CD14-positive monocyte (primary cell): Measurements from ENCODE around the gene LY86. TPM values are rescaled to one million over a fixed set of nuclear protein-coding genes. Genes with fewer than 3 reads are reported as not detected.
A peak's percentile ranks its signal among the peaks of the same experiment; 100 is the strongest.

Source experiments
- DNase-seq, 3 donors: peaks; one replicate each; pipeline ENCODE4 v3.0.0-alpha.2; 2011 to 2022
- H2AFZ ChIP-seq: 2 replicates; pipeline ENCODE4 v1.6.0; 2012; ENCODE audit warnings: mild to moderate bottlenecking, low read depth, low read length, inconsistent platforms; ENCODE audit not compliant: insufficient read depth, poor library complexity, severe bottlenecking
- H3K27ac ChIP-seq, 2 donors: 1 replicate in 1 of 2; 2 replicates in 1 of 2; pipeline ENCODE4 v1.5.1; 2012 to 2013; ENCODE audit warnings: low read length in 2 of 2, control low read depth in 1 of 2, inconsistent platforms in 1 of 2, low read depth in 1 of 2, mild to moderate bottlenecking in 1 of 2
- H3K27me3 ChIP-seq, 2 donors: one replicate each; pipeline versions ENCODE4 v1.6.0 to v1.6.1; 2011 to 2013; ENCODE audit warnings: low read length in 2 of 2; ENCODE audit not compliant: control insufficient read depth in 2 of 2, insufficient read depth in 2 of 2
- H3K36me3 ChIP-seq, 2 donors: replicated peaks in 1 of 2; 1 replicate in 1 of 2; 2 replicates in 1 of 2; pipeline versions ENCODE4 v1.5.1 to v1.6.1; 2012 to 2013; ENCODE audit warnings: low read length in 2 of 2, control low read depth in 1 of 2, inconsistent platforms in 1 of 2, mild to moderate bottlenecking in 1 of 2; ENCODE audit not compliant: insufficient read depth in 2 of 2, control insufficient read depth in 1 of 2
- H3K4me1 ChIP-seq, 2 donors: 1 replicate in 1 of 2; 2 replicates in 1 of 2; pipeline versions ENCODE4 v1.5.1 to v1.6.1; 2012 to 2013; ENCODE audit warnings: low read length in 2 of 2, control low read depth in 1 of 2, inconsistent platforms in 1 of 2, mild to moderate bottlenecking in 1 of 2, moderate library complexity in 1 of 2; ENCODE audit not compliant: insufficient read depth in 2 of 2, control insufficient read depth in 1 of 2
- H3K4me2 ChIP-seq: replicated peaks from 2 replicates; pipeline ENCODE3; 2012; ENCODE audit warnings: low read length, moderate library complexity, mild to moderate bottlenecking; ENCODE audit not compliant: poor library complexity, severe bottlenecking; ENCODE audit errors: extremely low read depth
- H3K4me3 ChIP-seq, 3 experiments: fragments of 200-600 bp in 1 of 3; sonication (generic) in 1 of 3; replicated peaks in 1 of 3; 1 replicate in 2 of 3; 2 replicates in 1 of 3; pipeline ENCODE4 v1.5.1; 2011 to 2013; ENCODE audit warnings: low read length in 3 of 3, mild to moderate bottlenecking in 3 of 3, control low read depth in 2 of 3, low read depth in 2 of 3, inconsistent platforms in 1 of 3, moderate library complexity in 1 of 3
- H3K79me2 ChIP-seq: 2 replicates; pipeline ENCODE4 v1.6.0; 2012; ENCODE audit warnings: mild to moderate bottlenecking, control low read depth, inconsistent platforms, low read length, moderate library complexity; ENCODE audit not compliant: insufficient read depth
- H3K9ac ChIP-seq: 2 replicates; pipeline ENCODE4 v1.6.0; 2017; ENCODE audit warnings: low read length, mild to moderate bottlenecking; ENCODE audit not compliant: insufficient read depth, poor library complexity, severe bottlenecking
- H3K9me3 ChIP-seq, 2 donors: replicated peaks in 1 of 2; 1 replicate in 1 of 2; 2 replicates in 1 of 2; pipeline versions ENCODE4 v1.5.1 to v1.6.1; 2012 to 2013; ENCODE audit warnings: low read length in 2 of 2, control low read depth in 1 of 2; ENCODE audit not compliant: control insufficient read depth in 1 of 2, insufficient read depth in 1 of 2
- H4K20me1 ChIP-seq: 2 replicates; pipeline ENCODE4 v1.6.0; 2012; ENCODE audit warnings: mild to moderate bottlenecking, low read length, control low read depth, moderate library complexity; ENCODE audit not compliant: insufficient read depth
- H3K27ac Mint-ChIP-seq, 7 donors: one replicate each; pipeline ENCODE4 v1.8.0; 2020; ENCODE audit warnings: mild to moderate bottlenecking in 7 of 7, mixed read lengths in 7 of 7, moderate library complexity in 6 of 7, inconsistent platforms in 2 of 7
- H3K27me3 Mint-ChIP-seq, 3 donors: one replicate each; pipeline ENCODE4 v1.8.0; 2021 to 2022; ENCODE audit warnings: low read depth in 3 of 3, mild to moderate bottlenecking in 3 of 3, mixed read lengths in 3 of 3, moderate library complexity in 3 of 3, inconsistent platforms in 1 of 3
- H3K36me3 Mint-ChIP-seq, 2 donors: one replicate each; pipeline ENCODE4 v1.8.0; 2020; ENCODE audit warnings: mixed read lengths in 2 of 2, inconsistent platforms in 1 of 2, mild to moderate bottlenecking in 1 of 2
- H3K4me1 Mint-ChIP-seq: one replicate; pipeline ENCODE4 v1.8.0; 2020; ENCODE audit warnings: mild to moderate bottlenecking, mixed read lengths
- H3K4me3 Mint-ChIP-seq, 2 donors: one replicate each; pipeline ENCODE4 v1.8.0; 2020; ENCODE audit warnings: mild to moderate bottlenecking in 2 of 2, mixed read lengths in 2 of 2, moderate library complexity in 1 of 2
- H3K9me3 Mint-ChIP-seq, 7 donors: one replicate each; pipeline ENCODE4 v1.8.0; 2020 to 2022; ENCODE audit warnings: mixed read lengths in 7 of 7, mild to moderate bottlenecking in 6 of 7, moderate library complexity in 6 of 7, inconsistent platforms in 2 of 7
- CTCF ChIP-seq: fragments of 200-600 bp; IDR thresholded peaks from one replicate; pipeline ENCODE4 v1.8.0; 2022; ENCODE audit warnings: antibody characterized with exemption, mild to moderate bottlenecking
- WGBS: methylation state at CpG from one replicate; pipeline ENCODE4 v1.1.5; 2013; ENCODE audit warnings: missing lambda C conversion rate; ENCODE audit not compliant: insufficient coverage; 5-methylcytosine and 5-hydroxymethylcytosine counted together
- intact Hi-C, 2 donors: fragments of 100-400 bp; cut with micrococcal nuclease; formaldehyde crosslinking; loops; one replicate each; pipeline versions ENCODE4 v1.15.0 to v1.15.1; 2023
- polyA minus RNA-seq: library from RNA; depleted of rRNA, polyadenylated mRNA; stranded (reverse); fragments of >200 nt; gene quantifications from 2 replicates; pipeline ENCODE4 v1.2.3, GENCODE V29; 2012
- polyA plus RNA-seq, 3 donors: library from polyadenylated mRNA; depleted of rRNA in 1 of 3; unstranded in 2 of 3; stranded (reverse) in 1 of 3; fragments of 300-500 nt in 2 of 3; fragments of >200 nt in 1 of 3; fragmentation: Illumina TruSeq in 2 of 3; gene quantifications; 1 replicate in 2 of 3; 2 replicates in 1 of 3; pipeline ENCODE4 v1.2.3, GENCODE V29; 2012 to 2021
- total RNA-seq, 12 experiments: library from RNA in 1 of 12; stranded (reverse) in 1 of 12; fragments of 120-200 nt in 1 of 12; gene quantifications; one replicate each; pipeline ENCODE4 v1.2.4 and lab custom pipeline; 2013 to 2026; ENCODE audit warnings: mixed read lengths in 6 of 12, inconsistent platforms in 1 of 12

Gene LY86
- total RNA-seq (2013): 212 TPM
- polyA plus RNA-seq: 100 to 1,000 TPM; 166 to 609 (median 454) TPM
- 54.6 and 83.9 TPM in 2 replicates for polyA minus RNA-seq
- total RNA-seq (lab: John Stamatoyannopoulos, UW): 10.1 to 88.8 (median 65.2) reads per million in 11 experiments

- no peak for TF ChIP-seq CTCF
- Mint-ChIP-seq H3K4me1 (peaks cover 76% of the 10 kb centered on the region), H3K27ac (peak within 1 kb of the TSS; percentile 92 to 99 (median 96)), H3K36me3 (peaks cover 0 to 6% of the 10 kb centered on the region in 2 donors), H3K9me3 (no peaks in the 10 kb centered on the region), H3K4me3 (peak within 1 kb of the TSS; percentile 87 to 96), H3K27me3 (no peaks in the 10 kb centered on the region)
- WGBS: 3% methylated on average over 9 of the region's 14 CpGs
- peak within 1 kb of the TSS; percentile 81 for H3K9ac ChIP-seq
- peaks cover 64 to 70% of the 10 kb centered on the region in 2 donors for H3K4me1 ChIP-seq
- peaks cover 47% of the 10 kb centered on the region for H3K79me2 ChIP-seq
- H4K20me1 ChIP-seq: no peaks in the 10 kb centered on the region
- peak within 1 kb of the TSS; percentile 81 for H2AFZ ChIP-seq
- peak within 1 kb of the TSS; percentile 81 to 98 for H3K27ac ChIP-seq
- no peaks in the 10 kb centered on the region for H3K27me3 ChIP-seq
- DNase-seq: peak; percentile 40 to 69 (median 69)
- peak within 1 kb of the TSS; percentile 82 for H3K4me2 ChIP-seq
- intact Hi-C loops: loop anchor here in 1 of 2 donors (10.0 kb wide), 1 partner anchor 1497 kb away; no protein-coding TSS in a partner anchor
- H3K4me3 ChIP-seq: peak within 1 kb of the TSS; percentile 65 to 85 (median 81)
- H3K9me3 ChIP-seq: no peaks in the 10 kb centered on the region
- no peaks in the 10 kb centered on the region for H3K36me3 ChIP-seq
Measured at GRCh38 chr6:6588064-6588923, at the start of gene LY86. TSS of gene LY86 (plus strand) at chr6:6588720. CDS start at chr6:6588735, 15 bp downstream.

- Mint-ChIP-seq H3K4me1 (peaks cover 16% of the 10 kb centered on the region), H3K36me3 (no peaks in the 10 kb centered on the region), H3K27me3 (peaks cover 25 to 37% (median 33%) of the 10 kb centered on the region in 3 donors), H3K9me3 (peaks cover 0 to 14% (median 8%) of the 10 kb centered on the region in 7 donors), H3K27ac (no peak overlapping the region), H3K4me3 (no peak overlapping the region)
- WGBS: 91% methylated on average over 4 of the region's 4 CpGs
- peaks cover 0 to 5% of the 10 kb centered on the region in 2 donors for H3K9me3 ChIP-seq
- H3K36me3 ChIP-seq: no peaks in the 10 kb centered on the region
- no peaks in the 10 kb centered on the region for H4K20me1 ChIP-seq
- H3K9ac ChIP-seq: no peak overlapping the region
- no peak overlapping the region for H3K27ac ChIP-seq
- intact Hi-C loops: no loop called here
- TF ChIP-seq CTCF: no peak
- H3K27me3 ChIP-seq: peaks cover 14 to 38% of the 10 kb centered on the region in 2 donors
- DNase-seq: no peak
- H3K4me3 ChIP-seq: no peak overlapping the region
- H3K4me2 ChIP-seq: no peak overlapping the region
- no peak overlapping the region for H2AFZ ChIP-seq
- H3K4me1 ChIP-seq: no peaks in the 10 kb centered on the region
- no peaks in the 10 kb centered on the region for H3K79me2 ChIP-seq
Measured at GRCh38 chr6:6539036-6539435, 49.5 kb upstream of the LY86 start.
